Liver (tissue), 9 donors: Measurements from ENCODE around the gene ZNF446. TPM values are rescaled to one million over a fixed set of nuclear protein-coding genes. Genes with fewer than 3 reads are reported as not detected.

Source experiments
- DNase-seq: peaks from one replicate; pipeline ENCODE4 v3.0.0-alpha.2; 2017; ENCODE audit warnings: low spot score
- H3K27ac ChIP-seq, 2 donors: one replicate each; pipeline ENCODE4 v1.7.0; 2013; ENCODE audit warnings: inconsistent platforms in 2 of 2, low read length in 2 of 2, control low read depth in 1 of 2, low read depth in 1 of 2, mild to moderate bottlenecking in 1 of 2
- H3K27me3 ChIP-seq, 4 donors: one replicate each; pipeline versions ENCODE4 v1.6.1 to v1.7.0; 2013; ENCODE audit warnings: low read length in 3 of 4, inconsistent platforms in 1 of 4, mild to moderate bottlenecking in 1 of 4, moderate library complexity in 1 of 4; ENCODE audit not compliant: control insufficient read depth in 4 of 4, insufficient read depth in 4 of 4
- H3K36me3 ChIP-seq, 4 donors: one replicate each; pipeline versions ENCODE4 v1.6.1 to v1.7.0; 2013; ENCODE audit warnings: low read length in 3 of 4, mild to moderate bottlenecking in 3 of 4, low read depth in 1 of 4, moderate library complexity in 1 of 4; ENCODE audit not compliant: control insufficient read depth in 4 of 4, insufficient read depth in 3 of 4
- H3K4me1 ChIP-seq, 4 donors: one replicate each; pipeline versions ENCODE4 v1.6.1 to v1.7.0; 2013; ENCODE audit warnings: low read length in 3 of 4, mild to moderate bottlenecking in 3 of 4, moderate library complexity in 1 of 4; ENCODE audit not compliant: control insufficient read depth in 4 of 4, insufficient read depth in 4 of 4
- H3K4me3 ChIP-seq, 3 donors: one replicate each; pipeline versions ENCODE4 v1.6.1 to v1.7.0; 2013; ENCODE audit warnings: low read length in 3 of 3, control low read depth in 1 of 3, low read depth in 1 of 3, mild to moderate bottlenecking in 1 of 3
- H3K9ac ChIP-seq, 2 donors: one replicate each; pipeline ENCODE4 v1.7.0; 2013; ENCODE audit warnings: low read length in 2 of 2, mild to moderate bottlenecking in 2 of 2, moderate library complexity in 2 of 2, control low read depth in 1 of 2, low read depth in 1 of 2
- H3K9me3 ChIP-seq, 4 donors: one replicate each; pipeline versions ENCODE4 v1.6.1 to v1.7.0; 2013; ENCODE audit warnings: low read length in 3 of 4; ENCODE audit not compliant: control insufficient read depth in 4 of 4
- EGR1 ChIP-seq, 2 donors: IDR thresholded peaks; 2 replicates each; pipeline ENCODE4 v1.6.1; 2016 to 2018; ENCODE audit warnings: antibody characterized with exemption in 2 of 2, low read depth in 2 of 2
- FOXA1 ChIP-seq: IDR thresholded peaks from 2 replicates; pipeline ENCODE4 v1.6.1; 2016; ENCODE audit warnings: antibody characterized with exemption
- FOXA2 ChIP-seq: IDR thresholded peaks from 2 replicates; pipeline ENCODE4 v1.6.1; 2016; ENCODE audit warnings: antibody characterized with exemption
- GABPA ChIP-seq, 2 donors: IDR thresholded peaks in 1 of 2; conservative IDR thresholded peaks in 1 of 2; 2 replicates each; pipeline ENCODE4 v1.6.1; 2016; ENCODE audit warnings: antibody characterized with exemption in 2 of 2, mild to moderate bottlenecking in 1 of 2, moderate library complexity in 1 of 2
- HNF4A ChIP-seq, 2 donors: conservative IDR thresholded peaks; 2 replicates each; pipeline ENCODE4 v1.6.1; 2016; ENCODE audit warnings: antibody characterized with exemption in 2 of 2, mild to moderate bottlenecking in 2 of 2
- HNF4G ChIP-seq: IDR thresholded peaks from 2 replicates; pipeline ENCODE4 v1.6.1; 2016; ENCODE audit warnings: antibody characterized with exemption
- JUND ChIP-seq, 2 donors: IDR thresholded peaks; 2 replicates each; pipeline ENCODE4 v1.6.1; 2016; ENCODE audit warnings: antibody characterized with exemption in 2 of 2
- NR2F2 ChIP-seq: IDR thresholded peaks from 2 replicates; pipeline ENCODE4 v1.6.1; 2016; ENCODE audit warnings: antibody characterized with exemption
- RAD21 ChIP-seq, 2 donors: IDR thresholded peaks; 2 replicates each; pipeline ENCODE4 v1.6.1; 2016; ENCODE audit warnings: antibody characterized with exemption in 2 of 2, mild to moderate bottlenecking in 2 of 2
- RXRA ChIP-seq, 2 donors: IDR thresholded peaks; 2 replicates each; pipeline ENCODE4 v1.6.1; 2017 to 2018; ENCODE audit warnings: antibody characterized with exemption in 2 of 2, mild to moderate bottlenecking in 1 of 2
- SP1 ChIP-seq: IDR thresholded peaks from 2 replicates; pipeline ENCODE4 v1.6.1; 2018; ENCODE audit warnings: antibody characterized with exemption, mild to moderate bottlenecking
- TAF1 ChIP-seq: conservative IDR thresholded peaks from 2 replicates; pipeline ENCODE4 v1.6.1; 2016; ENCODE audit warnings: antibody characterized with exemption, mild to moderate bottlenecking
- YY1 ChIP-seq: IDR thresholded peaks from 2 replicates; pipeline ENCODE4 v1.6.1; 2016; ENCODE audit warnings: antibody characterized with exemption, mild to moderate bottlenecking
- WGBS: extraction: QIAGEN DNeasy Blood & Tissue Kit; methylation state at CpG from one replicate; pipeline ENCODE4 v1.1.7; 2013; 5-methylcytosine and 5-hydroxymethylcytosine counted together
- polyA plus RNA-seq, 2 donors: library from polyadenylated mRNA; stranded (reverse) in 1 of 2; unstranded in 1 of 2; fragments of 200-250 nt in 1 of 2; fragments of >200 nt in 1 of 2; fragmentation: Nextera tagmentation in 1 of 2; extraction: Ambion mirVana in 1 of 2; gene quantifications; one replicate each; pipeline versions ENCODE4 v1.2.1 to v1.2.3, GENCODE V29; 2013 to 2015
- total RNA-seq, 2 donors: library from RNA; depleted of rRNA; stranded (reverse); fragments of >200 nt; gene quantifications; one replicate each; pipeline ENCODE4 v1.2.3, GENCODE V29; 2014
- TF ChIP-seq, protein P1 (sequence below): fragments of 150-350 bp; IDR thresholded peaks from 2 replicates; pipeline ENCODE4 v1.5.1; 2017; ENCODE audit warnings: improper control_type of control experiment, low read depth, low read length; ENCODE audit not compliant: missing input control
- TF ChIP-seq, protein P2 (sequence below): IDR thresholded peaks from 2 replicates; pipeline ENCODE4 v1.6.1; 2016; ENCODE audit warnings: antibody characterized with exemption, mild to moderate bottlenecking
- TF ChIP-seq, protein P3 (sequence below): IDR thresholded peaks from 2 replicates; pipeline ENCODE4 v1.6.1; 2016; ENCODE audit warnings: antibody characterized with exemption
- TF ChIP-seq, protein P4 (sequence below): IDR thresholded peaks from 2 replicates; pipeline ENCODE4 v1.6.1; 2016; ENCODE audit warnings: antibody characterized with exemption
- TF ChIP-seq, protein P5 (sequence below): IDR thresholded peaks from 2 replicates; pipeline ENCODE4 v1.6.1; 2016; ENCODE audit warnings: antibody characterized with exemption
- donor health status: healthy.
- donor health status: healthy.
- donor health status: healthy.
- donor health status: healthy.
- donor health status: healthy.

ZNF446 gene
- total and polyA plus RNA-seq, 4 donors: 2.8 to 4.8 (median 3.9) TPM

DNA sequence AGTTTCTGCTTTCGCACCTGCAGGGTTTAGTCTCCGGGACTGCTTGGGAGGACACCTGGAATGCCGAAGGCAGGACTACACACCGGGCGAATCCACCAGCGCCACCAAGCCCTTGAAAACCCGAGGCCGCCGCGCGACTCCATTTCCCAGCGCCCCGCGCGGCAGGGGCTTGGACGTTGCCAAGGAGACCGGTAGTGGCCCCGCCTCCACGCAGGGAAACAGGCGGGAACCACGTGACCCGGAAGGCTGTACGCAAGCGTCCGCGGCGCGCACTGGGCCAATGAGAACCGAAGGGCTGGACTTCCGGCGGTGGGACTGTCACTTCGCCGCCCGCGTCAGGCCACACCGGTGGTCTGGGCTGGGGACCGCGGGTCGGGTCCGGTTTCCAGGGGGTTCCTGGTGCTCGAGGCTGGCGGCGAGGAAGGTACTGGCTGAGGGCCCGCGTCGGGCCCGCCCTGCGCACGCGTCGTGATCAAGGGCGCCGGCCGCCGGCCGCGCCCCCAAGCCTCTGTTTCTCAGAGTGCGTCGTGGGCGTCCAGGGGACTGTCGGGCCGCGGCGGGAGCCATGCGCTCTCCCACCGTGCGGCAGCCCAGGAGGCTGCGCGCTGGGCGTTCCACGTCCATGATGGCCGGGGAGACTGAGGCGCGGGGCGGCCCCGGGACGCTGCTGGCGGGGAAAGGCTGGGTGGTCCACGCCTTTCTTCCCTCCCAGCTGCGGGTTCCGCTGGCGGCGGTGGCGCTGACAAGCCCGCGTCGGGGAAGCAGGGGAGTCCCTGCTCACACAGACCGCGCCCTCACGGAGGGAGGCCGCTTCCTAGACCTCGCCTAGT is 9.2 kb upstream of the ZNF446 start, which contains the start of gene ZNF324:
ZNF324 (plus strand) TSS at position 321 of the 830 bp plus-strand sequence. CDS start 2,106 bp downstream, outside the sequence.
- Histone ChIP-seq H3K4me3 (peak within 1 kb of the TSS; percentile 83 to 94 (median 88)), H3K9ac (peak within 1 kb of the TSS; percentile 42 to 97), H3K27me3 (no peaks in the 10 kb centered on the region), H3K36me3 (peaks cover 0 to 4% (median 1%) of the 10 kb centered on the region in 4 donors), H3K4me1 (peaks cover 7 to 23% (median 16%) of the 10 kb centered on the region in 4 donors), H3K27ac (peak within 1 kb of the TSS; percentile 52 to 69), H3K9me3 (no peaks in the 10 kb centered on the region)
- DNase-seq: peak; percentile 98
- TF ChIP-seq, protein P1, sequence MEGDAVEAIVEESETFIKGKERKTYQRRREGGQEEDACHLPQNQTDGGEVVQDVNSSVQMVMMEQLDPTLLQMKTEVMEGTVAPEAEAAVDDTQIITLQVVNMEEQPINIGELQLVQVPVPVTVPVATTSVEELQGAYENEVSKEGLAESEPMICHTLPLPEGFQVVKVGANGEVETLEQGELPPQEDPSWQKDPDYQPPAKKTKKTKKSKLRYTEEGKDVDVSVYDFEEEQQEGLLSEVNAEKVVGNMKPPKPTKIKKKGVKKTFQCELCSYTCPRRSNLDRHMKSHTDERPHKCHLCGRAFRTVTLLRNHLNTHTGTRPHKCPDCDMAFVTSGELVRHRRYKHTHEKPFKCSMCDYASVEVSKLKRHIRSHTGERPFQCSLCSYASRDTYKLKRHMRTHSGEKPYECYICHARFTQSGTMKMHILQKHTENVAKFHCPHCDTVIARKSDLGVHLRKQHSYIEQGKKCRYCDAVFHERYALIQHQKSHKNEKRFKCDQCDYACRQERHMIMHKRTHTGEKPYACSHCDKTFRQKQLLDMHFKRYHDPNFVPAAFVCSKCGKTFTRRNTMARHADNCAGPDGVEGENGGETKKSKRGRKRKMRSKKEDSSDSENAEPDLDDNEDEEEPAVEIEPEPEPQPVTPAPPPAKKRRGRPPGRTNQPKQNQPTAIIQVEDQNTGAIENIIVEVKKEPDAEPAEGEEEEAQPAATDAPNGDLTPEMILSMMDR: no peak
- TF ChIP-seq TAF1 (no peak), YY1 (peak; percentile 92), FOXA2 (no peak), HNF4G (no peak), NR2F2 (no peak), JUND (IDR thresholded peaks at IDR 0.05) (no peak), HNF4A (conservative IDR thresholded peaks at IDR 0.05) (peak in 1 of 2 donors; percentile 3), GABPA (IDR thresholded peaks at IDR 0.05 in 1 of 2, conservative IDR thresholded peaks at IDR 0.05 in 1 of 2) (peak; percentile 66 to 92), RXRA (IDR thresholded peaks at IDR 0.05) (no peak), SP1 (peak; percentile 35), FOXA1 (no peak), RAD21 (IDR thresholded peaks at IDR 0.05) (peak; percentile 53 to 65), EGR1 (IDR thresholded peaks at IDR 0.05; ENCODE audit: low read depth in 2 of 2) (no peak)
- TF ChIP-seq, protein P2, sequence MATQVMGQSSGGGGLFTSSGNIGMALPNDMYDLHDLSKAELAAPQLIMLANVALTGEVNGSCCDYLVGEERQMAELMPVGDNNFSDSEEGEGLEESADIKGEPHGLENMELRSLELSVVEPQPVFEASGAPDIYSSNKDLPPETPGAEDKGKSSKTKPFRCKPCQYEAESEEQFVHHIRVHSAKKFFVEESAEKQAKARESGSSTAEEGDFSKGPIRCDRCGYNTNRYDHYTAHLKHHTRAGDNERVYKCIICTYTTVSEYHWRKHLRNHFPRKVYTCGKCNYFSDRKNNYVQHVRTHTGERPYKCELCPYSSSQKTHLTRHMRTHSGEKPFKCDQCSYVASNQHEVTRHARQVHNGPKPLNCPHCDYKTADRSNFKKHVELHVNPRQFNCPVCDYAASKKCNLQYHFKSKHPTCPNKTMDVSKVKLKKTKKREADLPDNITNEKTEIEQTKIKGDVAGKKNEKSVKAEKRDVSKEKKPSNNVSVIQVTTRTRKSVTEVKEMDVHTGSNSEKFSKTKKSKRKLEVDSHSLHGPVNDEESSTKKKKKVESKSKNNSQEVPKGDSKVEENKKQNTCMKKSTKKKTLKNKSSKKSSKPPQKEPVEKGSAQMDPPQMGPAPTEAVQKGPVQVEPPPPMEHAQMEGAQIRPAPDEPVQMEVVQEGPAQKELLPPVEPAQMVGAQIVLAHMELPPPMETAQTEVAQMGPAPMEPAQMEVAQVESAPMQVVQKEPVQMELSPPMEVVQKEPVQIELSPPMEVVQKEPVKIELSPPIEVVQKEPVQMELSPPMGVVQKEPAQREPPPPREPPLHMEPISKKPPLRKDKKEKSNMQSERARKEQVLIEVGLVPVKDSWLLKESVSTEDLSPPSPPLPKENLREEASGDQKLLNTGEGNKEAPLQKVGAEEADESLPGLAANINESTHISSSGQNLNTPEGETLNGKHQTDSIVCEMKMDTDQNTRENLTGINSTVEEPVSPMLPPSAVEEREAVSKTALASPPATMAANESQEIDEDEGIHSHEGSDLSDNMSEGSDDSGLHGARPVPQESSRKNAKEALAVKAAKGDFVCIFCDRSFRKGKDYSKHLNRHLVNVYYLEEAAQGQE: peak; percentile 30
- TF ChIP-seq, protein P3, sequence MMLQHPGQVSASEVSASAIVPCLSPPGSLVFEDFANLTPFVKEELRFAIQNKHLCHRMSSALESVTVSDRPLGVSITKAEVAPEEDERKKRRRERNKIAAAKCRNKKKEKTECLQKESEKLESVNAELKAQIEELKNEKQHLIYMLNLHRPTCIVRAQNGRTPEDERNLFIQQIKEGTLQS: no peak
- TF ChIP-seq, protein P4, sequence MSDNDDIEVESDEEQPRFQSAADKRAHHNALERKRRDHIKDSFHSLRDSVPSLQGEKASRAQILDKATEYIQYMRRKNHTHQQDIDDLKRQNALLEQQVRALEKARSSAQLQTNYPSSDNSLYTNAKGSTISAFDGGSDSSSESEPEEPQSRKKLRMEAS: no peak
- TF ChIP-seq, protein P5, sequence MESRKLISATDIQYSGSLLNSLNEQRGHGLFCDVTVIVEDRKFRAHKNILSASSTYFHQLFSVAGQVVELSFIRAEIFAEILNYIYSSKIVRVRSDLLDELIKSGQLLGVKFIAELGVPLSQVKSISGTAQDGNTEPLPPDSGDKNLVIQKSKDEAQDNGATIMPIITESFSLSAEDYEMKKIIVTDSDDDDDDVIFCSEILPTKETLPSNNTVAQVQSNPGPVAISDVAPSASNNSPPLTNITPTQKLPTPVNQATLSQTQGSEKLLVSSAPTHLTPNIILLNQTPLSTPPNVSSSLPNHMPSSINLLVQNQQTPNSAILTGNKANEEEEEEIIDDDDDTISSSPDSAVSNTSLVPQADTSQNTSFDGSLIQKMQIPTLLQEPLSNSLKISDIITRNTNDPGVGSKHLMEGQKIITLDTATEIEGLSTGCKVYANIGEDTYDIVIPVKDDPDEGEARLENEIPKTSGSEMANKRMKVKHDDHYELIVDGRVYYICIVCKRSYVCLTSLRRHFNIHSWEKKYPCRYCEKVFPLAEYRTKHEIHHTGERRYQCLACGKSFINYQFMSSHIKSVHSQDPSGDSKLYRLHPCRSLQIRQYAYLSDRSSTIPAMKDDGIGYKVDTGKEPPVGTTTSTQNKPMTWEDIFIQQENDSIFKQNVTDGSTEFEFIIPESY: no peak
- WGBS: under 1% methylated on average over 92 of the region's 92 CpGs
